ENCODE results near the gene SH3PXD2A.
"Not testable (repeated sequence)": the region's sequence is repeated elsewhere in the genome, so short reads cannot be mapped to it uniquely, and the experiment has no call there.

The SH3PXD2A gene

DNA sequence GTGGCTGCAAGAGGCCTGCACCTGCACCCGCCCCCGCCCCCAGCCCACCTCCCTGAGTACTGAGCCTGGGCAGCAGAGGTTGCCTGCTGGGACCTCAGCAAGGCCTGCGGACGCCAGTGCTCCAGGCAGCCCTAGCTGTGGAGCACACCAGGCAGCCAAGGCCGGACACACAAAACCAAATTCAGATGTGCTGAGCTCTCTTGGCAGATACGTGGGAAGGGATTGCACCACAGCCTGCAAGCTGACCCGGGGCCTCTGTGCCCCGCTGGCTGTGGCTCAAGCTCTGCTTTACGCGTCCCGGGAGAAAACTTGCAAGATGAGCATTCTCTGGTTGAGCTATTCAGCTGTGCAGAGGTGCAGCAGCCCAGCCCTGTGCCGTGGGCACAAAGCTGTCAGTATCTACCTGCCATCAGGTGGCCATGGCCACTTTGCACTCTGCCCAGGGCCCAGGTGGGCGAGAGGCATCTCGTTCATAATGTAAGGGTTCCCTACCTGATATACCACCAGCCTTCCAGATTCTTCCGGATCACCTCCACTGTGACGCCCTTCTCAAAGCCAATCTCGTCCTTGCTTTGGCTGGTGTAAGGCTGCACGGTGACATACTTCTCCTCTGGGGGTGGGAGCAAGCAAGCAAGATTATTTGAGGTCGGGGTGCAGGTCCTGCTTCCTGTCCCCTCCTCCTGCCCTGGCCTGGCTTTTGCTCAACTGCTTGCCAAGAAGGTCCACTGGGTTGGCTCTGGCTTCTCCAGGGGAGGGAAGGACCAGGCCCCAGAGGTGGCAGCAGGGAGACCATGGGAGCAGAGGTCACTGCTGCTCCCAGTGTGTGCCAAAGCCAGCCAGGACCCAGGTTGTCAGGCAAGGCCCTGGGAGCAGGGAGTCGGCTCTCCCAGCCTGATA, 238.4 kb downstream of the SH3PXD2A start:
- no peak for DNase-seq

DNA sequence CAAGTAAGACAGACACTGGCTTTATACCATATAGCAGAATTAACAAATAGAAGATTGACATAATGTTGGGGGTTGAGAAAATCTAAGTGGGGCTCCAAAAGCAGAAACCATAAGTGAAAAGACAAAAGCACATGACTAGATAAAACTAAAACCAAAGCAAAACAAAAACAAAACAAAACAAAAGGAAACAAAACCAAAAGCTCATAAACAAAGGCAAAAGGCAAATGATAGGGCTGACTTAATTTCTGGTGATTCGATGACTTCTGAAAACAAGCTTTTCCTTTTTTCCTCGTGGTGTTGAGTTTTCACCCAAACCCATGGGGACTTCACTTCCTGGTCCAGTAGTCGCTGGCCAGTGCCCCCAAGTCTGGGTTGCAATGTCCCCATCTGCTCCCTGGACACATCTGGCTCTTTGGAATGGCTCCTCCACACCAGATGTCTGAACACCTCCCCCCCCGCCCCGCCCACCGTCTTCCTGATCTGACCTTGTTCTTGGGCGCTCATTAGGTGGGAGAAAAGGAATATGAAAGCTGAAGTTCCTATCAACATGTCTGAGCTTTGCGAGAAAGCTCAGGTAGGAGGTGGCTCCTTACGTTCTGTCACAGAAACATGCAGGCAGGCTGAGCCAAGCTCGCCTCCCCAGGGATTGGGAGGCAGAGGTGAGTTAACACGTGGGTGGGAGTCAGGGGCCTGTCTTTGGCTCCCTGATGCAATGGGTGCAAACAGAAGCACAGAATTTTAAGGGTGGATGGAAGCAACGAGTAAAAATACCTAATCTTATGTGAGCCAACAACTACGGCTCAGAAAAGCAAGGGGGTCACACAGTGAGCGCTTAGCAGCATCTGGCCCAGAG, 240.8 kb downstream of the SH3PXD2A start:
- DNase-seq: no peak

DNA sequence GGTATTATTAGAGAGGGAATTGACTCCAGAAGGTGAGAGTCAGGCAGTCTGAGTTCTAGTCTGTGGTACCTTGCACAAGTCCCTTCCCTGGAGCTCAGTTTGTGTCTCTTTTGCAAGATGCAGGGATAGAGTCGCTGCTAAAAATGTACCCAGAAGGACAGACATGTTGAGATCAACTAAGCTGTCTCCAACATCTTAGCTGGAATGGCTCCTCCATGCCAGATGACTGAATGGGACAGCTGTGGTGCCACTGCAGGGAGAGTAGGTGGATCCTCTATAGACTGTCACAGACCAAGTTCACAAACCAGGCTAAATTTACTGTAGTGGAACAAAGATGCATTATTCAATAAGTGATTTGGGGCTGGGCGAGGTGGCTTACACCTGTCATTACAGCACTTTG, 241.8 kb downstream of the SH3PXD2A start:
- no peak for DNase-seq

DNA sequence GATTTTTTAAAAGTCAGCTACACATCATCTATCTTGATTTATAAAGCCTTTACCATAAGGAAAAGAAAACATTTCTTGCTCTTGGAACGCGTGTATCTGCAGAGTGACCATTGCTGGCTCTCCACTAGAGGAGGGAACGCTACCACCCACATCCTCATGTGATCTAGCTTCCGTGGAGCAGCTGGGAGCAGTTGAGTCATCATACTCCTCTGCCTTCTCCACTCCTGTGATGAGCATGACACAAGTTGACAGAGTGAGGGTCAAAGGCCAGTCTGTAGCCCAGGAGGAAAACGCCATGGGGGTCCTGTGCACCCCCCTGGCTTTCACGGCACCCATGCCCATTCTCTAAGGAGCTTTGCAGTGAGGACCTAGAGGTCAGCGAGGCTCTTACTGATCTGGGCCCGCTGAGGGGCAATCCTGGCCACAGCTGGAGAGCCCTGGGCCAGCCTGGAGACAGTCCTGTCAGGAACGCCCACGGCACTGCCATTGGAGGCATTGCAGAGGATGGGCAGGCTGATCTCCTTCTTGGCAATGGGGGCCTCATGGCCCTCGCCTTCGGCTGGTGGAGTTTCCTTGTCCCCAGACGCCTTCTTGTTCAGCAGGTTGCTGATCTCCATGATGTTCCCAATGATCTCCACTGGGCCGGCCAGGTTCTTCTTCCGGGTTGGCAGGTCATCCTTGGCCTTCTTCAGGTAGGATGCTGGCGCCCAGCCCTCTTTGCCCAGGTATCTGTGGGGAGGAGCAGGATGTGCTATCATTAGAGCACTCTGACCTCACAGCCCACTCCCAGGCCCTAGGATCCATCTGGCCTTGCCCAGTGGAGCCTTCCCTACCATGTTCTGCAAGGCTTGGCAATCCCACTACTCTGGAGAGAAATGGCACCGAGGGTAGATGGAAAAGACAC, 242.7 kb downstream of the SH3PXD2A start:
- DNase-seq: no peak

DNA sequence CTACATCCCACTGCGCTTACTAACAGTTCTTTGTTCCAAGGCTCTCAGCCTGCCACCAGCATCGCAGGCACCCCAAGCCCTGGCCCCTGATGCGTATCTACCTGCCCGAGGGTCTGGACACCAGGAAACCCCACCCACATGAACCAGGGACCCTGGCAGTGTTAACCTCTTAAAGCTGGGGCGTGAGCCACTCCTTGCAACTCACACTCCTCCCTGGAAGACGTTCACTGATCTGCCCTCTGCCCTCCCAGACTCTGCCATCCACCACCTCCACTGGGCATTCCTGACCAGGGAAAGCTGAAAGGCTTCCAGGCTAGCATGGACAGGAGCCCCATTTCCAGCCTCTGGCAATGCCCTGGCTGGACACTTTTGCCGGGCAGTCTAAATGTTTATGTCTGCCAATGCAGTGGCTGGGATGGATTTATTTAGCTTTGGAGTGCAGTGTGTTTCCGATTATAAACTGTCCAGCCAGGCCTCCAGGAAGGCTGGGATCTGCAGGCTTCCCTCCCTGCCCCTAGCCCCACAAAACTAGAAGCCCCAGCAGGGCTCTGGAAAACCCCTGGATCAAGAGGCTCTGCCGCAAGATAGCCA, 244.4 kb downstream of the SH3PXD2A start:
- DNase-seq: no peak

DNA sequence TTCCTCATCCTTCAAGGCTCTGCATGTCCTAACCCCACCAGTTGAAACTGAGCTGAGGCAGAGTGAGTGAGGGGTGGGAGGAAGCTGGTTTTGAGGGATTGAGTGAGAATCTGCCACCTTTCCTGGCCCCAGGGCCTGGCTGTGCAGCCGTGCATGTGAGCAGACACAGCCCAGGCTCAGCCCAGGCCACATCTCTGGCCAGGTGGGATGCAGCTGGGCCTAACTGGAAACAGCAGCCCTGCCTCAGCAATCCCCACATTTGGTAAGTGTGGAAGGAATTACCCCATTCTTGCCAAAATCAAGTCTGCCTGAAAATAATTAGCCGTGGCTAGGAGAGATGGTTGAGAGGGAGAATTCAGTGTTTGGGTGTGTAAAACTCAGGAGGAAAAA, 245.3 kb downstream of the SH3PXD2A start:
- DNase-seq: no peak

DNA sequence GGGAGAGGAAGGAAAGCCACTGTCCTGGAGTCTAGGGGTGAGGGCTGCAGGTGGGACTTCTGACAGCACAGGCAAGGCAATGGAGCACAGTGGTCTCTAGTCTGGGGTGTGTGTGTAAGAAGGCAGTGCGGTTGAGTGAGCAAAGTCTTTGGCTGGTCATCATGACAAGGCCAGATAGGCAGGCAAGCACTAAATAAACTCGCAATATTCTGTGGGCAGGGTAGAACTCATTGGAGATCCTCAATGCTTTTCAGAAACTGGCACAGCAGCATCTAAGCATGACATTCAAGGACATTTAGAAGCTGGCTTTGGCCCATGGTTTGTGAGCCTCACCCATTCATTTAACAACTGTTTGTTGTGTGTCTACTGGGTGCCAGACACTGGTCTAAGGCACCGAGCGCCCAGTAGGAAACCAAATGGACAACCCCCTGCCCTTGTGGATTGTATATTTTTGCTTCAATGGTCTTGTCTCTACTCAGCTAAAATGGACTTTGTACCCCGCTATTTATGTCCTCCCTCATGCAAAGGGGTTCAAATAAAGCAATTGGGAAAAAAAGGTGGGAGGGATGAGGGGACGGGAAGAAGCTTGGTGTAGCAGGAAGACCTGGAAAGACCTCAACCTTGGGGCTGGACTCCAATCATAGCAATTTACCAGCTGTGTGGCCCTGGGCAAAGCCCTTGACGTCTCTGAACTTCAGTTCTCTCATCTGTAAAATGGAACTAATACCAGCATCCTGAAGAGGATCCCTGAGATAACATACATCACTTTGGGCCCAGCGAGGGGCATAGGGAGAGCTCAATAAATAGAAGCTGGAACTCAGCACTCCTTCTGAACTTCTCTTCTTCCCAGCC, 245.9 kb downstream of the SH3PXD2A start:
- no peak for DNase-seq

DNA sequence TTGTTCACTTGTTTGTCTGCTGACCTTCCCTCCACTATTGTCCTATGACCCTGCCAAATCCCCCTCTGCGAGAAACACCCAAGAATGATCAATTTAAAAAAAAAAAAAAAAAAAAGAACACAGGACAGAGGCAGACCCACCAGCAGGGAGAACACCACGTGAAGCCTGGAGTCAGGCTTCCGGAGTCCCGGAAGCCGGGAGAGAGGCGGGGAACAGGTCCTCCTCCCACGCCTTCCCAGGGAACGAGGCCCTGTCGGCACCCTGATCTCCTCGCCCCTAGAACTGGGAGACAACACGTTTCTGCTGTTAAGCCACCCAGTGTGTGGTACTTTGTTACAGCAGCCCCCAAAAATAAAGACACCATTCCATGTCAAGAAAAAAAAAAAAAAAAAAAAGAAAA, 247.3 kb downstream of the SH3PXD2A start:
- not testable (repeated sequence) for DNase-seq

DNA sequence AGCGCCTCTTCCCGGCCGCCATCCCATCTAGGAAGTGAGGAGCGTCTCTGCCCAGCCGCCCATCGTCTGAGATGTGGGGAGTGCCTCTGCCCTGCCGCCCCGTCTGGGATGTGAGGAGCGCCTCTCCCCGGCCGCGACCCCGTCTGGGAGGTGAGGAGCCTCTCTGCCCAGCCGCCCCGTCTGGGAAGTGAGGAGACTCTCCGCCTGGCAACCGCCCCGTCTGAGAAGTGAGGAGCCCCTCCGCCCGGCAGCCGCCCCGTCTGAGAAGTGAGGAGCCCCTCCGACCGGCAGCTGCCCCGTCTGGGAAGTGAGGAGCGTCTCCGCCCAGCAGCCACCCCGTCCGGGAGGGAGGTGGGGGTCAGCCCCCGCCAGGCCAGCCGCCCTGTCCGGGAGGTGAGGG, 248.3 kb downstream of the SH3PXD2A start:
- DNase-seq: not testable (repeated sequence)

DNA sequence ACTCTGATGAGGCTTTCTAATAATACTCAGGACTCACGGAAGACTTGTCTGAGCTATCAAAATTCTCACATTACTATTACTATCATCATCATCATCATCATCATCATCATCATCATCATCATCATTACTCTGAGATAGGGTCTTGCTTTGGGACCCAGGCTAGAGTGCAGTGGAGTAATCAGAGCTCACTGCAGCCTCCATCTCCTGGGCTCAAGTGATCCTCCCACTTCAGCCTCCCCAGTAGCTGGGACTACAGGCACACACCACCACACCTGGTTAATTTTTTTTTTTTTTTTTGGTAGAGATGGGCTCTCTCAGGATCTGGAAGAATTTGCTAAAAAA, 249.3 kb downstream of the SH3PXD2A start:
- not testable (repeated sequence) for DNase-seq

DNA sequence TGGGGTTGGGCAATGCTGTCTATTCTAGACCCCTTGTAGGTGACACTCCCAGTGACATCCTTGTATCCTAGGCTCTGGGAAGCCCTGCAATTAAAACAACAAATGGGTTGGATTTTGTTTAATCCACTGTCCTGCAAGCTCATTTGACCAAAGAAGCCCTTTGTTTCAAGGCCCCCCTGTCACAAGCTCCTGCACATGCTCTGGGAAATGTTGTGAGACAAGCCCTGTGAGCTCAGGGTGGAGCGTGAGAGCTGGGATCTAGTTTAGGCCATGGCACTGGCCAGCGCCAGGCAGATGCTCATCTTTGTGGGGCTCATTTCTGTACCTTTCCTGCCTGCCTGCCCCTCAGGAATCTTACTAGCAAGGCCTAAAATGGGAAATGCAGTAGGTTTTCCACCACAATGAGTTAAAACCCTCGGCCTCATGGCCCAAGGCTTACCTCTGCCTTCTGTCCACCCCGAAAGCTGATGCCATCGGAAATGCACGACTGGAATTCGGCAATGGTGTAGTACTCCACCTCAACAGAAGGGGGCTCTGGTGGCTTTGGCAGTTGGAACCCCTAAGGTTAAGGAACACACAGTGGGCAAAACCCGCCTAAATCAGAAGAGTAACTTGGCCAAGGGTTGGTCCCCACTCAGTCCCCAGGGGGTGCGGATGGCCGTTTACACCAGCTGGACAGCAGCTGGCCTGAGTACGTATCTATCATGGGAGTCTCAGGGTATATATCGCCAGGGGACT, 249.8 kb downstream of the SH3PXD2A start:
- peak; percentile 59 for DNase-seq

DNA sequence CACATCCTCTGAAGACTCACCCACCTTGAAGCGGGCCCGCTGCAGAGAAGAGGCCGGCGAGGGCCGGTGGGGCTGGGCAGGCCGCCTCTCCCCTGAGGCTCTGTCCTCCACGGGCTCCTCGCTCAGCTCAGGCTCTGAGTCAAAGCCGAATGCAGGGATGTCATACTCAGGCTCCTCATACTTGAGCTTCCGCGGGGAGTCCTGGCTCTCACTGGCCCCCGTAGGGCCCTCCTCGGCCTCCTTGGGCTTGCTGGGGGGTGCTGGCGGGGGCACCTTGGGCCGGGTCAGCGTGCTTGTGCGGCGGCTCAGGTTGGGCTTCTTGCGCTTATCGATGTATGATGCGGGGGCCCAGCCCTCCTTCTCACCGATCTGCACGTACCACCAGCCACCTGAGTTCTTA, 252.0 kb downstream of the SH3PXD2A start:
- DNase-seq: no peak

DNA sequence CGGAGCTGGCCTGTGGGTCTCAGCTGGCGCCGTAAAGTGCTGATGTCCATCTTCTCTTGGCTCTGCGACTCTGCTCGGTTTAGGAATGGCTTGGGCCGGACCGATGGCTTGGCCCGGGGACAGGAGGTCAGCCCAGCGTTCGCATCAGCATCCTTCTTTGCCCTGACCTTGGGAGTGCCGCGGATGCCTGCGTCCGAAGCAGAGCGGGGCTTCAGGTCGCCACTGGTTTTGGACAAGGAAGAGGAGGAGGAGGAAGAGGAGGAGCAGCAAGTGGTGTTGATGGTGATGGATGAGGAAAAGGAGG, 252.6 kb downstream of the SH3PXD2A start:
- no peak for DNase-seq

DNA sequence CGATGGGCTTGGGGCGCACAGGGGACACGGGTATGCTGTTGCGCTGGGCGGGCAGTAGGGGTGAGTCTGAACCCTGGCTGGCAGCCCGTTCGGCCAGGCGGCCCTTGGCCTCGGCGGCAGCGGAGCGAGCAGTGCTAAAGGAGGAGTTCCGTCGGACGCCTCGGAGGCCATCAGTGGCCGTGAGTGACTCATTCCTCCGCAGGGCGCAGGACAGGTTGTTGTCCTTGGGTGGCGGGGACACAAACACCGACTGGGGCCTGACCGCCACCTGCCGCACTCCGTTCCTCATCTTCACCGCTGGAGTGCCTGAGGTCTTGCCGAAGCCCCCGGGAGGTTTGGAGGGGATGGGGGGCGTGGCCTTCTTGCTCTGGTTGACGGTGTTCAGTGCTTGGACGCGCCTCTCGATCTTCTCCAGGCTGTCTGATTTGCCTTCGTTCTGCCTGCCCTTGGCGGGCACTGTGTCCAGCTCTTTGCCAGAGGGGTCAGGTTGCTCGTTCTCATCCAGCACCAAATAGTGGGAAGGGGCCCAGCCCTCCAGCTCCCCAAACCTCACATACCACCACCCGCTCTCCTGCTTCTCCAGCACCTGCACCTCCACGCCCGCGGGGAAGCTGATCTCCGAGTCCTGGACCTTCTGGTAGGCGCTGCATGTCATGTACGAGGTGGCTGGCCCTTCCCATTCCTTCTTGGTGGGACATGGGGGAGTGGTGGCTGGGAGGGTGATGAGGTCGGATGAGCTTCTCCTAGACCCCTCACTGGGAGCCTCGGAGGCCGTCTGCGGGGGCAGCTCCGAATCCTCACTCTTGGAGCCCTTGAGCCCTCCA, 253.1 kb downstream of the SH3PXD2A start:
- DNase-seq: no peak

DNA sequence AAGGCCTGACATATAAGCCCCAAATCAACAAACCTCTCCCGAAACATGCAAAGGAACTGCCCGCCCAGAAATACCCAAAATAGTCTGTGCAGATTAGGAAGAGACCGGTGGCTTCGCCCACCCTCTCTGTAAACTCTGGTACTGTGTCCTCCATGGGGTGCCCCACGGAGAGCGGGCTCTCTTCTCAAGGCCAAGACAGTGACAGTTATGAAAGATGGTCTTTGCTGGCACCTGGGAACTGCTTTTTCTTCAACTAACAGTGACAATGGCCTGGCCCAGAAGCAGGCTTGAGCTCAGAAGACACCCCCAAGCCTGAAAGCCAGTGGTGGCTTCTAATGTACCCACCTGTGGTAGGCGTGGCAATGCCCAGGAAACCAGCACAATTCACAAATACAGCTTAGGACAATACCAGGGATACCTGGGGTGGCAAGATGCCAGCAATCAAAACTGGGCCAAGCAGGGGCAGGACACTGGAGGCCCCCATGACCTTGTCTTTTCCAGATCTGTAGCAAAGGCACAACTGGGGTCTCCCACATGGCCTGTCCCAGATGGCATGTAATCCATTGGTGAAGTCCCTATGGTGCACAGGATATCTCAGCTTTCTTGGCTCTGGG, 254.3 kb downstream of the SH3PXD2A start:
- no peak for DNase-seq

DNA sequence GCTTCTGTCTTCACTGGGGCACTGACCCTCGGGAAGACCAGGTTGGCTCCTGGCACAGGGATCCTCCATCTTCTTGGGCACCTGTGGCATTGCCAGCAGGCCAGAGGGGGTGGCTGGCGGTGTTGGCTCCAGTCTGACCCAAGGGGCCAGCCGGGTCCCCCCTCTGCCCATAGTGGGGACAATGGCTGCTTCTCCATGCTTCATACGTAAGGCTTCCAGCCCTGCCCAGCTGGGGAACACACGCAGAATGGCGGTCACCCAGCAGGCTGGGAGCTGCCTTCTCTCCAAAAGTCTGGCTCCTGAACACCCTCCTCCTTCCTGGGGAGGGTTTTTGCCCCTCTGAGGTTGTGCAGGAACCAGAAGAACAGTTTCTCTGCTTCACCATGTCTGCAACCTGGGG, 255.1 kb downstream of the SH3PXD2A start:
- DNase-seq: no peak

DNA sequence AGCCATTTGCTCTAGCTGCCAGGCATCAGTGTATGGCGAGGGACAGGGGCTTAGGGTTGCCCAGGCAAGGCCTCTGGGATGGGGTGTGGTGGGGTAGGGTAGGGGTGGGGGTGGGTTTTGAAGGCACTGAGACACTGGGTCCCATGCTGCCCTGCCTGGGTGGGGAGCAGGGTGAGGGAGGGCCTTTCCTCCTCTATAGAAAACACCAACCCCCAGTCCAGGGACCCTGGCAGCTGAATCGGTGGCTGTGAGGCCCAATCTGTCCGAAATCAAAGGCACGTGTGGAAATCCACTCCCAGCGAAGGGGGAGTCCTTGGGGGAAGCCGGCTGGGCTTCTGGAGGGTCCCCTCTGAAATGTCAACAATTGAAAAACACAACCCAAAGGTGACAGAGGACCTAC, 255.5 kb downstream of the SH3PXD2A start:
- DNase-seq: no peak

DNA sequence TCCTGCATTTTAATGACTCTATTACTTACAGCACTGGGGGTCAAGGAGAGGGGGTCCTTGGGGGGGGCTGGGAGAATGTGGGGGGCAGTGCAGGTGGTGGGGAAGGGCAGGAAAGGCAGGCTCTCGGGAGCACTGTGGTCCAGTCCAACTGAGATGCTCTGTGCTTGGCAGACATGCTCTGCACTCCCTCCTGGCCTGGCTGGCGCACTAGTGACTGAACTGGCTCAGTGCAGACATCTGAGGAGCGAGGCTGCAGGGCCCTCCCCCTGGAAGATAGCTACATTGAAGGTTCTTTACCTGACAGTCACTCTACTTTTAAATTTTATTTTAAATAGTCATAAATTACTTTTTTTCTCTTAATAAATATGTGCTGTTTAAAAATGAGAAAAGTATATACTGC, 256.2 kb downstream of the SH3PXD2A start:
- DNase-seq: no peak

DNA sequence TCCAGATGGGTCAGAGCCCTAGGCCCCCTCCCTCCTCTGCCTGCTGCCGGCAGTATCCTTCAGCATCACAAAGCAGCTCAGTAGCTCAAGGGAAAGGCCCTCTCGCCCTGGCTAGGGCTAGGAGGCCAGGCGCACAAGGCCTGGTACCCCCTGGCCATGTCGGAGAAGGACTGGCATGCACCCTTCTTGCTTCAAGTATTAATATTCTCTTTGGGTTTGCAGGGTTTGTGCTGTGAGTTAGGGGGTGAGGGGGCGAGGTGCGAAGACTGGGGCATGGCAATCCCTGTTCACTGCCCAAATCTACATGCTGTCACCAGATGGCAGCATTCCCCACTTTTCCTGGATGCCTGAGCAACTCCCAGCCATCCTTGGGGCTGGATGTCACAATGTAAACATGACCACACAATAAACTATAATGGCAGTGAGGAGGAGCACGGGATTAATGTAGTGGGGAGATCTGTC, 256.7 kb downstream of the SH3PXD2A start:
- DNase-seq: peak; percentile 11

DNA sequence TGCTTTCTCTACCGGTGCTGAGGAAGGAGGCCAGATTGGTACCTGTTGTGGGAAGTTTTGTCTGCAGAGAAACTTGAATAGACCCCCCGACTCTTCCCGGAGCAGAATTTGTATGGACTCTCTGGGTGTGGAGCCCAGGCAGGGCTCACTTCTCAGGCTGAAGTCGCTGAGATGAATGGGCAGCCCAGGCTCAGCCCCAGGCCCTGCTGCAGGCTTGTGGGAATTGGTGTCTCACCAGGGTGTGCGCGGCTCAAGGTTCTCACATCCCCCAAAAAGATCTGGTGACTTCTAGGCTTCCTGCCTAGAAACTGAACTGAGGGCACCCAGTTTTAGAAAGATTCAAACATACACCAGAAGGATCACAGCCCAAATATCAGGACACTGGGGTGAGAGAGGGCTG, 258.4 kb downstream of the SH3PXD2A start:
- DNase-seq: no peak

Data from CD4-positive, alpha-beta T cell treated with Interleukin-21 for 1 hour (primary cell).